Activated B cell treated with CpG ODN at 0.5 μM for 24 hours (primary cell): ENCODE data around the gene CASTOR1. TPM values are rescaled to one million over a fixed set of nuclear protein-coding genes. Genes with fewer than 3 reads are reported as not detected.
A peak's percentile ranks its signal among the peaks of the same experiment; 100 is the strongest.

Experiments
- ATAC-seq: fragments of 200-7000 bp; cut with Tn5 transposase; one replicate; pipeline ENCODE4 v1.10.0; 2021; ENCODE audit warnings: low read depth, mild to moderate bottlenecking, moderate library complexity
- CTCF ChIA-PET: fragments of 350-600 bp; sonication (Branson Sonifier 250); formaldehyde crosslinking; loops from one replicate; lab custom pipeline; 2021; ENCODE audit warnings: antibody characterized with exemption; lab: Charles Lee
- POLR2A ChIA-PET: fragments of 350-600 bp; sonication (Branson Sonifier 250); formaldehyde crosslinking; loops from one replicate; lab custom pipeline; 2021; ENCODE audit warnings: antibody characterized with exemption; lab: Charles Lee
- DNase-seq: peaks from one replicate; pipeline ENCODE4 v3.0.0; 2022
- H3K27ac Mint-ChIP-seq: one replicate; pipeline ENCODE4 v1.8.0; 2020; ENCODE audit warnings: mixed read lengths
- H3K27me3 Mint-ChIP-seq: one replicate; pipeline ENCODE4 v1.8.0; 2021; ENCODE audit warnings: mixed read lengths
- H3K36me3 Mint-ChIP-seq: one replicate; pipeline ENCODE4 v1.8.0; 2021; ENCODE audit warnings: low read depth, mixed read lengths
- H3K4me1 Mint-ChIP-seq: one replicate; pipeline ENCODE4 v1.8.0; 2021; ENCODE audit warnings: mixed read lengths
- H3K4me3 Mint-ChIP-seq: one replicate; pipeline ENCODE4 v1.8.0; 2020; ENCODE audit warnings: mild to moderate bottlenecking, mixed read lengths
- H3K9me3 Mint-ChIP-seq: one replicate; pipeline ENCODE4 v1.8.0; 2020; ENCODE audit warnings: mixed read lengths
- intact Hi-C: fragments of 100-400 bp; cut with micrococcal nuclease; formaldehyde crosslinking; loops from one replicate; pipeline ENCODE4 v1.15.1; 2024
- total RNA-seq: library from RNA; stranded (reverse); gene quantifications from 2 replicates; pipeline ENCODE4 v1.2.3, GENCODE V29; 2022
- TF ChIP-seq, protein P1 (sequence below): fragments of 200-600 bp; IDR thresholded peaks from one replicate; pipeline ENCODE4 v1.8.0; 2022; ENCODE audit warnings: antibody characterized with exemption, mild to moderate bottlenecking

CASTOR1 gene
- total RNA-seq, 1 donor from 2014 or later = 2.4 TPM

DNA sequence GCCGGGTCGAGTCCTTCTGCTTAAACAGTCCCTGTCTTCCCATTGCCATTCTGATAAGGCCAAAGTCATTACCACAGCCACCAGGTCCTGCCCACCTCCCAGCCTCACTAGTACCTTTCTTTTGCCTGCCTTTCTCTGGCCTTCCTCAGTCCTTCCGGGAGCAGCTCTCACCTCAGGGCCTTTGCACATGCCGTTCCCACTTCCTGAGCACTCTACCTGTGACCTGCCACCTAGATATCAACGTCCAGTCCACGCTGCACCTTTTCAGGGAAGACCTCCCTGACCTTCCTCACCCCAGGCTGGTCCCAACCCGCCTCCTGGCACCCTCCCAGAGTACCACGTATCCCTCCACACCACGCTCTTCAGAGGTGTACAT is 14.9 kb downstream of the CASTOR1 start:
- ATAC-seq = no peak
- H3K27ac Mint-ChIP-seq = no peak overlapping the region
- no peaks in the 10 kb centered on the region for H3K9me3 Mint-ChIP-seq
- H3K36me3 Mint-ChIP-seq = peaks cover 4% of the 10 kb centered on the region
- TF ChIP-seq, protein P1, sequence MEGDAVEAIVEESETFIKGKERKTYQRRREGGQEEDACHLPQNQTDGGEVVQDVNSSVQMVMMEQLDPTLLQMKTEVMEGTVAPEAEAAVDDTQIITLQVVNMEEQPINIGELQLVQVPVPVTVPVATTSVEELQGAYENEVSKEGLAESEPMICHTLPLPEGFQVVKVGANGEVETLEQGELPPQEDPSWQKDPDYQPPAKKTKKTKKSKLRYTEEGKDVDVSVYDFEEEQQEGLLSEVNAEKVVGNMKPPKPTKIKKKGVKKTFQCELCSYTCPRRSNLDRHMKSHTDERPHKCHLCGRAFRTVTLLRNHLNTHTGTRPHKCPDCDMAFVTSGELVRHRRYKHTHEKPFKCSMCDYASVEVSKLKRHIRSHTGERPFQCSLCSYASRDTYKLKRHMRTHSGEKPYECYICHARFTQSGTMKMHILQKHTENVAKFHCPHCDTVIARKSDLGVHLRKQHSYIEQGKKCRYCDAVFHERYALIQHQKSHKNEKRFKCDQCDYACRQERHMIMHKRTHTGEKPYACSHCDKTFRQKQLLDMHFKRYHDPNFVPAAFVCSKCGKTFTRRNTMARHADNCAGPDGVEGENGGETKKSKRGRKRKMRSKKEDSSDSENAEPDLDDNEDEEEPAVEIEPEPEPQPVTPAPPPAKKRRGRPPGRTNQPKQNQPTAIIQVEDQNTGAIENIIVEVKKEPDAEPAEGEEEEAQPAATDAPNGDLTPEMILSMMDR = no peak
- peaks cover 10% of the 10 kb centered on the region for H3K4me1 Mint-ChIP-seq
- intact Hi-C loops = no loop called here
- H3K27me3 Mint-ChIP-seq = peaks cover 22% of the 10 kb centered on the region
- no peak for DNase-seq
- POLR2A ChIA-PET = no interaction called here
- H3K4me3 Mint-ChIP-seq = no peak overlapping the region
- CTCF ChIA-PET = no interaction called here

DNA sequence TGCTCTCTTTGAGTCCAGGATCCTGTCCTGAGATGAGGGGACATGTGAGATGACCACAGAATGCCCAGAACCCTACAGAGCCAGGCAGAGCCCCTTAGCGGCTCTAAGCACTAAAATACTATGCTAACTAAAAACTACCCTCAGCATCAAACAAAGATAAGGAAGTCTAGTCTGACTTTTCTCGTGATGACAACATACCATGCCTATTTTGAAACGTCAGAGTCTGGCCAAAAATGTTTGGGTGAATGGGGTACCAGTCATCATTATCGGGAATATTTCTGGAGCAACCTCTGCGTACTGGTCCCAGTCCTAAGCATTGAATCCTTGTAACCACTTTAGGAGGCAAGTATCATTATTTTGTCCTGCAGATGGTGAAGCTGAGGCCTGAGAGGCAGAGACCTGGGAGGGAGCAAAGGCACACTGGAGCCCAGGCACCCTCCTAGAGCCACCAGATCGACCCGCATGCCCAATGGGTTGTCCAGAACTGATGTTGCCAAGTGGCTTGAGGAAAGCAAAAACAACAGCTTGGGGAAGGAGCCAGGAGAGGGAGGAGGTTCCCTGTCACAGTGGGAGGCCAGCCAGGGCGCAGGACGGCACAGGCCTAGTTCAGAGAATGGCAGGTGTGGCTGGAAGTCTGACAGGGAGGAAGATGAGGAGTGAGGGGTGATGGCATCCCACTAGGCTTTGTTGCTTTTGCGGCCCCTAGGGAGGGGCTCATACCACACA is 15.4 kb downstream of the CASTOR1 start:
- ATAC-seq (no peak), DNase-seq (no peak)
- TF ChIP-seq, protein P1 = no peak
- H3K27me3 Mint-ChIP-seq = peaks cover 17% of the 10 kb centered on the region
- peaks cover 10% of the 10 kb centered on the region for H3K4me1 Mint-ChIP-seq
- no peaks in the 10 kb centered on the region for H3K9me3 Mint-ChIP-seq
- peaks cover 6% of the 10 kb centered on the region for H3K36me3 Mint-ChIP-seq
- H3K4me3 Mint-ChIP-seq = no peak overlapping the region
- H3K27ac Mint-ChIP-seq = no peak overlapping the region
- intact Hi-C loops = no loop called here
- CTCF ChIA-PET = no interaction called here
- POLR2A ChIA-PET = no interaction called here

DNA sequence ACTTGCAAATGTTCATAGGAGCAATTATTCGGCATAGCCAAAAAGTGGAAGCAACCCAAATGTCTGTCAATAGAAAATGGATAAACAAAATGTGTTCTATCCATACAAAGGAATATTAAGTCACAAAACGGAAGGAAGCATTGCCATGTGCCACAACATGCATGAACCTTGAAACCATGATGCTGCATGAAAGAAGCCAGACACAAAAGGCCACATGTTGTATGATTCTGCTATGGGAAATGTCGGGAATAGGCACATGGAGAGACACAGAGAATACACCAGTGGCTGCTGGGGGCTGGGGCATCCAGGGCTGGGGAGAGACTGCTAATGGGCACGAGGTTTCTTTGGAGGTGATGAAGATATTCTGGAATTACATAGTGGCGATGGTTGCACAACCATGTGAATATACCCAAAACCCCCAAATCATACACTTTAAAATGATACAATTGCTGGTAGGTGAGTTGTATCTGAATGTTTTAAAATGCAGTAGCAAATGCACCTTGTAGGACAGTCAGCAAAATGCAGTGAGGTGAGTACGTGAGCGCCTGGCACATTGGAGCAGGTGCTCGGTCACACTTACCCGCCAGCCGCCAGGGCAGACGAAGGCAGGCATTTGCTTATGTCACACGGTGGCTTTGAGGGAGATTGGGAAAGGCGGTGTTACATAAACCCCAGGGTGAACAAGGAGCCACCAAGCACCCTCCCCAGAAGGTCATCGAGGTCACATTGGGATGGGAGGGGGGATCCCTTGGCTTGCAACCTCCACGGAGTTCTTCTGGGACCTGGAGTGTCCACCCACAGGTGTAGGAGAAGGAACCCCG is 16.3 kb downstream of the CASTOR1 start:
- Mint-ChIP-seq H3K27me3 (peaks cover 11% of the 10 kb centered on the region), H3K27ac (no peak overlapping the region), H3K4me1 (peaks cover 15% of the 10 kb centered on the region), H3K4me3 (no peak overlapping the region), H3K9me3 (no peaks in the 10 kb centered on the region), H3K36me3 (peaks cover 10% of the 10 kb centered on the region)
- DNase-seq (no peak), ATAC-seq (no peak)
- ChIA-PET CTCF (no interaction called here), POLR2A (interaction anchor here (0.6 kb wide), 1 partner anchor 156 kb away, joined by 3 read pairs; no protein-coding TSS in a partner anchor)
- intact Hi-C loops = no loop called here
- TF ChIP-seq, protein P1 = no peak

DNA sequence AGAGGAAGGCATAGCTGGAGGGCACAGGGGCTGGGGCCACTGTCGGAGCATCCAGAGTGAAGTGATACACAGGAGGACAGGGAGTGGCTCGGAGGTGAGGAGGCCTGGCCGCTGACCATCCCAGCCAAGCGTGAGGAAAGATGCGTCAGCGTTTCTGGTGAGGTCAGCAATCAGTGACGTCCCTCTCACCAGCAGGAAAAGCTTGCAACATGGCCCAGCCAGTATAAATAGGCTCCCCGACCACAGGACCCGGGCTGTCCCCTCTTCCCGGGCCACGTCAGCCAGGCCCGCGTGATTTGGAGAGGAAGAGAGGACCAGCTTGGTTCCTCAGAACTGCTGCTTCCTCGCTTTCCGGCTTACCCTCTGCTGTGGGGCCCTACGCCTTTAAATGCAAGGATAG is 18.5 kb downstream of the CASTOR1 start:
- ChIA-PET CTCF (interaction anchor here (0.9 kb wide), 1 partner anchor 17 kb away, joined by 3 read pairs; no protein-coding TSS in a partner anchor), POLR2A (interaction anchor here (0.6 kb wide), 1 partner anchor 88 kb away, joined by 3 read pairs; no protein-coding TSS in a partner anchor)
- TF ChIP-seq, protein P1 = no peak
- intact Hi-C loops = no loop called here
- no peak for ATAC-seq
- peaks cover 1% of the 10 kb centered on the region for H3K27me3 Mint-ChIP-seq
- DNase-seq = no peak
- no peak overlapping the region for H3K27ac Mint-ChIP-seq
- H3K36me3 Mint-ChIP-seq = peaks cover 11% of the 10 kb centered on the region
- peaks cover 25% of the 10 kb centered on the region for H3K4me1 Mint-ChIP-seq
- no peak overlapping the region for H3K4me3 Mint-ChIP-seq
- H3K9me3 Mint-ChIP-seq = no peaks in the 10 kb centered on the region

DNA sequence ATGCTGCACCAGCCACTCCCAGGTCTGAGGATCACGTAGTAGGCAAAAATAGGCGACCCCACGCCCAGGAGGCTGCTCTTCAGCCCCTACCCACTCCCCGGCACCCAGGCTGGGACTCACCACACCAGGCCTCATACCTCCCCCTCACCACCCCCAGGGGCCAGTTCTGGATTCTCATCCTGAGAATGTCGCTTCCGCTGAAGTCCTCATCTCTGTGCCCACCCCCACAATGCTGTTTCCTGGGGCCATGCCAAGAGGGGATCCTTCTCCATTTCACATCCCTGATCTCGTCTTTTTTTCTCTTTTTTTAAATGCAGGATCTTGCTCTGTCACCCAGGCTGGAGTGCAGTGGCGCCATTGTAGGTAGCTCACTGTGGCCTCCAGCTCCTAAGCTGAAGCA is 21.0 kb downstream of the CASTOR1 start:
- no peak overlapping the region for H3K4me3 Mint-ChIP-seq
- ATAC-seq (no peak), DNase-seq (no peak)
- peak overlapping the region; percentile 97 for H3K27ac Mint-ChIP-seq
- TF ChIP-seq, protein P1 = no peak
- ChIA-PET CTCF (no interaction called here), POLR2A (interaction anchor here (0.5 to 2.7 kb wide), 3 partner anchors 59 to 88 kb away, joined by 3 to 10 read pairs (median 6); partner anchors contain the start of genes CCDC157, SF3A1 and TBC1D10A)
- H3K9me3 Mint-ChIP-seq = no peaks in the 10 kb centered on the region
- H3K36me3 Mint-ChIP-seq = peaks cover 11% of the 10 kb centered on the region
- peaks cover 26% of the 10 kb centered on the region for H3K4me1 Mint-ChIP-seq
- intact Hi-C loops = loop anchor here (5.0 to 10.0 kb wide), 4 partner anchors 324 to 814 kb away; partner anchors contain the start of genes NF2, PES1 and SMTN
- no peaks in the 10 kb centered on the region for H3K27me3 Mint-ChIP-seq
